Activated gamma-delta T cell (primary cell): ENCODE results near the gene DENND6B.
A peak's percentile ranks its signal among the peaks of the same experiment; 100 is the strongest.

Experiments
- DNase-seq: peaks from one replicate; lab custom pipeline; 2025; lab: John Stamatoyannopoulos, UW

DENND6B gene

GRCh38 chr22:50316114-50317065 lies 10.4 kb downstream of the DENND6B start:
- no peak for DNase-seq

- no peak for DNase-seq
These were observed 11.3 kb downstream of the DENND6B start for GRCh38 chr22:50315289-50316113.

- peak; percentile 42 for DNase-seq
These were observed 12.1 kb downstream of the DENND6B start for GRCh38 chr22:50314455-50315288.

- no peak for DNase-seq
These were observed 12.7 kb downstream of the DENND6B start for GRCh38 chr22:50314081-50314454.

GRCh38 chr22:50313600-50313999 lies 13.2 kb downstream of the DENND6B start:
- no peak for DNase-seq

GRCh38 chr22:50313021-50313420 lies 13.8 kb downstream of the DENND6B start:
- no peak for DNase-seq

- DNase-seq: no peak
These were observed 14.4 kb downstream of the DENND6B start for GRCh38 chr22:50312371-50312770.

GRCh38 chr22:50311606-50312351 lies 15.0 kb downstream of the DENND6B start:
- no peak for DNase-seq

- DNase-seq: no peak
These were observed 15.8 kb downstream of the DENND6B start for GRCh38 chr22:50310949-50311444.

- DNase-seq: no peak
These were observed 16.6 kb downstream of the DENND6B start for GRCh38 chr22:50310031-50310722.

- DNase-seq: no peak
These were observed 17.2 kb downstream of the DENND6B start for GRCh38 chr22:50309601-50309991.

GRCh38 chr22:50308986-50309600 lies 17.7 kb downstream of the DENND6B start:
- DNase-seq: no peak

GRCh38 chr22:50308597-50308935 lies 18.2 kb downstream of the DENND6B start:
- no peak for DNase-seq

- DNase-seq: no peak
These were observed 18.8 kb downstream of the DENND6B start for GRCh38 chr22:50307890-50308596.

GRCh38 chr22:50306753-50307749 lies 19.8 kb downstream of the DENND6B start, which contains the start of gene PLXNB2:
TSS of gene PLXNB2 (minus strand) at chr22:50307646. CDS start at chr22:50290584, 17,062 bp downstream.
- DNase-seq: no peak

GRCh38 chr22:50305923-50306566 lies 20.8 kb downstream of the DENND6B start:
- no peak for DNase-seq

- DNase-seq: no peak
These were observed 21.4 kb downstream of the DENND6B start for GRCh38 chr22:50305393-50305922.
